Chondrocyte (in vitro differentiated cells): ENCODE measurements around the gene TCIRG1. TPM values are rescaled to one million over a fixed set of nuclear protein-coding genes. Genes with fewer than 3 reads are reported as not detected.
A peak's percentile ranks its signal among the peaks of the same experiment; 100 is the strongest.

Experiments
- DNase-seq: peaks from one replicate; pipeline ENCODE4 v3.0.0; 2021; ENCODE audit warnings: mixed read lengths, low spot score
- H3K27ac Mint-ChIP-seq: one replicate; pipeline ENCODE4 v1.8.0; 2021; ENCODE audit warnings: mild to moderate bottlenecking, moderate library complexity, mixed read lengths; ENCODE audit not compliant: unreplicated experiment
- H3K27me3 Mint-ChIP-seq: 2 replicates; pipeline ENCODE4 v1.8.0; 2021; ENCODE audit warnings: low read depth, mixed read lengths
- H3K36me3 Mint-ChIP-seq: 2 replicates; pipeline ENCODE4 v1.8.0; 2021; ENCODE audit warnings: low read depth, mixed read lengths
- H3K4me1 Mint-ChIP-seq: 2 replicates; pipeline ENCODE4 v1.8.0; 2021; ENCODE audit warnings: low read depth, mild to moderate bottlenecking, mixed read lengths
- H3K4me3 Mint-ChIP-seq: one replicate; pipeline ENCODE4 v1.8.0; 2021; ENCODE audit warnings: mild to moderate bottlenecking, moderate library complexity, mixed read lengths; ENCODE audit not compliant: unreplicated experiment
- H3K9me3 Mint-ChIP-seq: 2 replicates; pipeline ENCODE4 v1.8.0; 2021; ENCODE audit warnings: low read depth, mixed read lengths
- CTCF ChIP-seq: fragments of 200-600 bp; sonication (generic); IDR thresholded peaks from 2 replicates; pipeline ENCODE4 v1.5.0; 2021; ENCODE audit warnings: antibody characterized with exemption, mild to moderate bottlenecking, moderate library complexity
- total RNA-seq: library from RNA; stranded (reverse); gene quantifications from 3 replicates; pipeline ENCODE4 v1.2.1, GENCODE V29; 2021

The TCIRG1 gene
- total RNA-seq, 1 donor from 2014 or later: 73.2 TPM

- H3K27ac Mint-ChIP-seq: peak overlapping the region; percentile 95
- no peak for DNase-seq
- peaks cover 55% of the 10 kb centered on the region for H3K4me1 Mint-ChIP-seq
- peaks cover 13% of the 10 kb centered on the region for H3K36me3 Mint-ChIP-seq
- TF ChIP-seq CTCF: no peak
- no peaks in the 10 kb centered on the region for H3K27me3 Mint-ChIP-seq
- H3K4me3 Mint-ChIP-seq: peak overlapping the region; percentile 63
- H3K9me3 Mint-ChIP-seq: peaks cover 10% of the 10 kb centered on the region
Measured at GRCh38 chr11:68027667-68028066, 11.2 kb upstream of the TCIRG1 start.

- peaks cover 15% of the 10 kb centered on the region for H3K36me3 Mint-ChIP-seq
- peaks cover 10% of the 10 kb centered on the region for H3K9me3 Mint-ChIP-seq
- H3K27me3 Mint-ChIP-seq: no peaks in the 10 kb centered on the region
- no peak for DNase-seq
- H3K4me3 Mint-ChIP-seq: peak overlapping the region; percentile 97
- H3K27ac Mint-ChIP-seq: peak overlapping the region; percentile 96
- no peak for TF ChIP-seq CTCF
- peaks cover 55% of the 10 kb centered on the region for H3K4me1 Mint-ChIP-seq
Measured at GRCh38 chr11:68028802-68029545, 9.9 kb upstream of the TCIRG1 start.

GRCh38 chr11:68030318-68031143, 8.3 kb upstream of the TCIRG1 start, which contains the start of gene NDUFS8:
Gene NDUFS8 (plus strand): TSS chr11:68030681. CDS start chr11:68032152, 1,471 bp downstream.
- peak within 1 kb of the TSS; percentile 96 for H3K27ac Mint-ChIP-seq
- H3K27me3 Mint-ChIP-seq: no peaks in the 10 kb centered on the region
- peaks cover 55% of the 10 kb centered on the region for H3K4me1 Mint-ChIP-seq

GRCh38 chr11:68031144-68031464, 7.7 kb upstream of the TCIRG1 start:
- peaks cover 53% of the 10 kb centered on the region for H3K4me1 Mint-ChIP-seq
- peak overlapping the region; percentile 96 for H3K27ac Mint-ChIP-seq
- TF ChIP-seq CTCF: no peak
- H3K27me3 Mint-ChIP-seq: no peaks in the 10 kb centered on the region
- H3K4me3 Mint-ChIP-seq: peak overlapping the region; percentile 97
- peaks cover 6% of the 10 kb centered on the region for H3K36me3 Mint-ChIP-seq
- no peak for DNase-seq
- no peaks in the 10 kb centered on the region for H3K9me3 Mint-ChIP-seq

More at GRCh38 chr11:68030318-68031143, 8.3 kb upstream of the TCIRG1 start, which contains the start of gene NDUFS8:
- Mint-ChIP-seq H3K4me3 (peak within 1 kb of the TSS; percentile 97), H3K9me3 (peaks cover 2% of the 10 kb centered on the region), H3K36me3 (peaks cover 8% of the 10 kb centered on the region)
- no peak for TF ChIP-seq CTCF
- no peak for DNase-seq

- peaks cover 45% of the 10 kb centered on the region for H3K4me1 Mint-ChIP-seq
Measured at GRCh38 chr11:68032003-68032402, 6.8 kb upstream of the TCIRG1 start.

More at GRCh38 chr11:68032003-68032402, 6.8 kb upstream of the TCIRG1 start:
- DNase-seq: no peak
- no peaks in the 10 kb centered on the region for H3K27me3 Mint-ChIP-seq
- TF ChIP-seq CTCF: no peak
- peaks cover 6% of the 10 kb centered on the region for H3K36me3 Mint-ChIP-seq
- H3K27ac Mint-ChIP-seq: no peak overlapping the region
- no peaks in the 10 kb centered on the region for H3K9me3 Mint-ChIP-seq
- peak overlapping the region; percentile 97 for H3K4me3 Mint-ChIP-seq
